GM19328 (cell line): ENCODE results near the gene RPUSD4.

Experiments used
- ATAC-seq: cut with Tn5 transposase; IDR thresholded peaks from one replicate; pipeline ENCODE4 v1.9.1; 2021; ENCODE audit warnings: mild to moderate bottlenecking, moderate library complexity; ENCODE audit not compliant: unreplicated experiment

Gene RPUSD4

DNA sequence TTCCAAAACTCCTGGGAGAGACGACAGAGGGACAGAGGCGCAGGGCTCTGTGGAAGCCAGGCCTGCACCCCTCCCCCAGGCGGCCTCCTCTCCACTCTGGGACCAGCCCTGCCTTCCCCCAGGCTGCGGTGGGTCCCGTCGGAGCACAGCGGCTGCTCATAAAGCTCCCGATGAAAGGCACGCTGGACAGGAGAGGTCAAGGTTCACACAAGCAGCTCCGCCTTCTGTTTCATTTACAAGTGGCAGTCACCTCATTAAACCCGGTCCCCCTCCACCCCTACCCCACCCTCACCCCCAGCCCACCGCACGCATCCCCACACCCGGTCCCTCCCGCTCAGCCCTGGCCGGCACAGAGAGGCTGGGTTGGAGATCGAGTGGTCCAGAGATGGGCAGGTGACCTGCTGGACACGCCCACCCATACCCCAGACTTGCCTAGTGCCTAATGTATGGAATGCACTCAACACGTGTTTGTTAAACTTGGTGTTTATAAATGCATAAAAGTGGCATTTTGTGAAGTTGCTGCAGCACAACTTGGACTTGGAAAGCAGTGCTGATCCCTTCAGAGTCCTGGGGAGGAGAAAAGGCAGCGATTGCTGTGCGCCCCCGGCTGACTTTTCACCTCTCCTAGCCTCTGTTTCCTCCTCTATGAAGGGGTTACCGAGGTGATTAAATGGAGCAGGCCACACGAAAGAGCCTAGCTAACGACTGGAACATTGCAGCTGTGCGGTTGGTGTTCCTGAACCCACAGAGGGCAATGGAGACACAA, 26.0 kb downstream of the RPUSD4 start:
- ATAC-seq = no peak

- ATAC-seq = no peak
These were observed 28.5 kb downstream of the RPUSD4 start for GRCh38 chr11:126182787-126183445.

GRCh38 chr11:126181939-126182730, 29.3 kb downstream of the RPUSD4 start:
- no peak for ATAC-seq

DNA sequence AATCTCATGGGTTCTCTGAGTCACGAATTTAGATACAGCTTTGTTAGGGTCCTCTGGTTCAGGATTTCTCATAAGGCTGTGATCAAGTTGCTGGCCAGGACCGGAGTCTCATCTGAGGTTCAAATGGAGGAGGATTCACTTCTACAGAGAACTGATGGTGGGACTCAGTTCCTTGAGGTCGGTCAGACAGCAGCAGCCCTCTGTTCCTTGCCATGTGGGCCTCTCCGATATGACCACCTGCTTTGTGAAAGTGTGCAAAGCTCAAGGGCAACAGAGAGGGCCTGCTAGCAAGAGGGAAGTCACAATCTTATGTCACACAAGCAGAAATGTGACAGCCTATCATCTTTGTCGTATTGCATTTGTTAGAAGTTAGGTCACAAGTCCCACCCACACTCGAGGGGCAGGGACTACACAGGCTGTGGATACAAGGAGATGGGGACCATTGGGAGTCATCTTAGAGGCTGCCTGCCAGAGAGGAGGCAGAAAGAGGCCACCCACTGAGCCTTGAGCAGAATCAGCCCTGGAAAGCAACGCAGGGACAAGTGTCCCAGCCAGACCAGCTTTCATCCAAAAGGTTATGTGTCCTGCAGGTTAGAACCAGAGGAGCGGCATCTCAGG, 34.5 kb downstream of the RPUSD4 start:
- no peak for ATAC-seq

DNA sequence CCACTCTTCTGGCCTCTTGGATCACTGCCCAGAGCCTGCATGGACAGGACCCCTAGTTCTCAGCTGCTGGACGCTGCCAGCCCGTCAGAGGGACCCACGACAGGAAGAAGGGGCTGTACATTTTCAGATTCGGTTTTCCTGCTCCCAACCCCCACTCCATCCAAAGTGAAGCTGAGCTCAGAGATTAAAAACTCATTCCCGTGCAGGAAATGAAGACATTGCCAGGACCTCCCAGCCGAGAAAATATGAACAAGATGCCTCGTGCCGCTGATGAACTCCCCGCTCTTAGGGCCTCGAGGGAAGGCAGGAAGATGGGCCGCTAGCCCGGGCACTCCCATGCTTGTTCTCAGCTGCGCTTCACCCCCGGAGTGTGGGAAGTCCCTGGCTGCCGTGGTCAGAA, 36.1 kb downstream of the RPUSD4 start:
- no peak for ATAC-seq

- no peak for ATAC-seq
These were observed 36.6 kb downstream of the RPUSD4 start for GRCh38 chr11:126174816-126175215.

- no peak for ATAC-seq
These were observed 38.2 kb downstream of the RPUSD4 start for GRCh38 chr11:126173257-126173656.

GRCh38 chr11:126172596-126173038, 38.8 kb downstream of the RPUSD4 start:
- ATAC-seq = no peak

DNA sequence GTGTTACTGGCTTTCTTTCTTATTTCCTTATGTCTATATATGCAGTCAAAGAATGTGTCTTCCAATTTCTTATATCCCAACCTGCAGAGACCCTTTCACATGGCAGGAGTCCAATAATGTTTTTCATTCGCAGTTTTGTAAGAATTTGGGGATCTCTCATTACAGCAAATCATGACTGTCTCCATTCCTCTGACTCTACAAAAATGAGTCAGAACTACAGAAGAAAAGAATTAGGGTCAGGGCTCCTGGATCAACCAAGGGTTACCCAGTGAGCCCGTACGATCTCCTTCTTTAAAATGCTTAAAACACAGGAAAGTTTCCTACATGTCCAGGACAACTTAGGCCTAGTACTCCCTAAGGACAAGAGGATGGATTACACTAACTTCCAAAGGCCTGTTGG, 42.2 kb downstream of the RPUSD4 start:
- ATAC-seq = no peak

GRCh38 chr11:126167488-126167887, 44.0 kb downstream of the RPUSD4 start:
- no peak for ATAC-seq

DNA sequence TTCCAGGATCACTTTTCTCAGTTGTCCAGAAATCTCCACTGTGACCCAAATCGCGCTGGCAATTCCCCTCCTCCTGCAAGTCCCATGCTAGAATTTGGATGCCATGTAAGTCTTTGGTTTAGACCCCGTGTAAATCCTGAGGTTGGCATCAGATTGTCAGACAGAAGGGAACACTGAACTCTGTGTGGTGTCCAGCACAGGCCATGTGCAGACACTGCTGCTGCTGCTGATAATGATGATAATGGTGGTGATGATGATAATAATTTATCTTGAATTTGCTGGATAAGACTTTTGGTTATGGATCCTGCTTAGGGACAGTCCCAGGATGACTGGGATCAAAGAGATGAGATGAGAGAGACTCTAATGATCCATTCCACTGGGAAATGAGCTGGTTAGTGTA, 45.0 kb downstream of the RPUSD4 start:
- no peak for ATAC-seq

- no peak for ATAC-seq
These were observed 45.7 kb downstream of the RPUSD4 start for GRCh38 chr11:126165757-126166156.

DNA sequence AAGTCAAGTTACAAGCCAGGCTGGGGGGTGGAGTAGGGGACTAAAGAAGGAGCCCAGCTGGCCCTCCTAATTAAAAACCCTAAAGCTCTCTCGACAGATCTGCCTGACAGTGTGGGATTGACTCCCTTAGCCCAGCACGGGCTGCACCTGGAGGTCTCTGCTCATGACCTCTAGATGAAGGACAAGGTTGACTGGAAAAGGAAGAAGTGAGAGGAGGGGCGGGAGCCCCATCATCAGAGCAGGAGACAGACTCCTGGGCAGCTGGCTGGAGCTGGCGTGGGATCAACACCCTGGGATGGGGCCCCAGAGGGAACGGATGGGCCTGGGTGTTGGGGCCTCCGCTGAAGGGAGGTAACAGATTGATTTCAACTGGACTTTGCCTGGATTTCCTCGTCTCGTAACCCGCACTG, 46.1 kb downstream of the RPUSD4 start:
- ATAC-seq = no peak

DNA sequence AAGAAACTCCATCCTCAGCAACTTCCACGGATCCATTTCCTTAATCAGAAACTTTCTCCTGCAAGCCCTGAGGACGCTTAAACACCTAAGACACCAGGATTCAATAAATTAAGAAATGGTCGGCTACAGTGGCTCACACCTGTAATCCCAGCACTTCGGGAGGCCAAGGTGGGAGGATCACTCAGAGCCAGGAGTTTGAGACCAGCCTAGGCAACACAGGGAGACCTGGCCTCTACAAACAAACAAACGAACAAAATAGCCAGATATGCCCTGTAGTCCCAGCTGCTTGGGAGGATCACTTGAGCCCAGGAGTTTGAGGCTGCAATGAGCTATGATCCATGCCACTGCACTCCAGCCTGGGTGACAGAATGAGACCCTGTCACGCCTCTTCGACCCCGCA, 46.7 kb downstream of the RPUSD4 start:
- no peak for ATAC-seq

GRCh38 chr11:126163779-126164178, 47.7 kb downstream of the RPUSD4 start:
- no peak for ATAC-seq

- no peak for ATAC-seq
These were observed 48.3 kb downstream of the RPUSD4 start for GRCh38 chr11:126163074-126163700.

- ATAC-seq = no peak
These were observed 49.0 kb downstream of the RPUSD4 start for GRCh38 chr11:126162306-126163030.

GRCh38 chr11:126161023-126161391, 50.4 kb downstream of the RPUSD4 start:
- ATAC-seq = no peak

GRCh38 chr11:126160345-126161022, 51.0 kb downstream of the RPUSD4 start:
- ATAC-seq = no peak
